Measurements from ENCODE around the gene CADM2.
A peak's percentile ranks its signal among the peaks of the same experiment; 100 is the strongest.

The CADM2 gene

DNA sequence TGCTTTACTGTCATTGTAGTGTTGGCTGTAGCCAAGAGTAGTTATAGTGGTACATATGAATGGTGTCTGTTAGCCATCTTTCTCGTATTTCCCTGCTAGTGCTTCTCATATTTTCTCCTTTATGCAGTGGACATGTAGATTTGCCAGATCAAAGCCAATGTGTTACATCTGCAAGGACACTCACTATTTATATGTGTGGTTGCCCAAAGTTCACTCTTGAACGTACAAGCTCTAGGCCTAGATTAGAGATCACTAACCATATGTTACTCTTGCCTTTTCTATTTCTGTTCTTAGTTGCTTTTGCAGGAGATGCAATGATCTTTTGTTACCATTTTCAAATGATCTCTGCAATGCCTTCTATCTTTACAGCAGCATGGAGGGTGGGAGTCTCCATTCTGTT is 78.4 kb downstream of the CADM2 start:
- peaks cover 11% of the 10 kb centered on the region; the same call in 1 of the 2 replicates for H3K4me1 ChIP-seq (ENCODE audit: insufficient read depth, low read length)
- H3K27me3 ChIP-seq (ENCODE audit: insufficient read depth, low read length) = no peaks in the 10 kb centered on the region
- no peak overlapping the region for H3K27ac ChIP-seq (ENCODE audit: low read length)
- H3K4me3 ChIP-seq (ENCODE audit: low read length) = no peak overlapping the region
- H3K9ac ChIP-seq (ENCODE audit: low read depth, low read length) = no peak overlapping the region
- no peaks in the 10 kb centered on the region for H3K9me3 ChIP-seq (ENCODE audit: insufficient read depth, low read depth, low read length)
- H3K36me3 ChIP-seq (ENCODE audit: insufficient read depth, low read depth, low read length) = no peaks in the 10 kb centered on the region

GRCh38 chr3:85041001-85041400 is 82.2 kb downstream of the CADM2 start:
- Histone ChIP-seq H3K27ac (ENCODE audit: low read length) (no peak overlapping the region), H3K27me3 (ENCODE audit: insufficient read depth, low read length) (no peaks in the 10 kb centered on the region), H3K4me1 (ENCODE audit: insufficient read depth, low read length) (peaks cover 11% of the 10 kb centered on the region; the same call in 1 of the 2 replicates), H3K9ac (ENCODE audit: low read depth, low read length) (no peak overlapping the region), H3K36me3 (ENCODE audit: insufficient read depth, low read depth, low read length) (no peaks in the 10 kb centered on the region), H3K4me3 (ENCODE audit: low read length) (no peak overlapping the region), H3K9me3 (ENCODE audit: insufficient read depth, low read depth, low read length) (no peaks in the 10 kb centered on the region)

- Histone ChIP-seq H3K4me1 (ENCODE audit: insufficient read depth, low read length) (peaks cover 11% of the 10 kb centered on the region; the same call in 1 of the 2 replicates), H3K27me3 (ENCODE audit: insufficient read depth, low read length) (no peaks in the 10 kb centered on the region), H3K9ac (ENCODE audit: low read depth, low read length) (no peak overlapping the region), H3K27ac (ENCODE audit: low read length) (no peak overlapping the region), H3K9me3 (ENCODE audit: insufficient read depth, low read depth, low read length) (no peaks in the 10 kb centered on the region), H3K36me3 (ENCODE audit: insufficient read depth, low read depth, low read length) (no peaks in the 10 kb centered on the region), H3K4me3 (ENCODE audit: low read length) (no peak overlapping the region)
Measured at GRCh38 chr3:85041562-85042055, 82.8 kb downstream of the CADM2 start.

DNA sequence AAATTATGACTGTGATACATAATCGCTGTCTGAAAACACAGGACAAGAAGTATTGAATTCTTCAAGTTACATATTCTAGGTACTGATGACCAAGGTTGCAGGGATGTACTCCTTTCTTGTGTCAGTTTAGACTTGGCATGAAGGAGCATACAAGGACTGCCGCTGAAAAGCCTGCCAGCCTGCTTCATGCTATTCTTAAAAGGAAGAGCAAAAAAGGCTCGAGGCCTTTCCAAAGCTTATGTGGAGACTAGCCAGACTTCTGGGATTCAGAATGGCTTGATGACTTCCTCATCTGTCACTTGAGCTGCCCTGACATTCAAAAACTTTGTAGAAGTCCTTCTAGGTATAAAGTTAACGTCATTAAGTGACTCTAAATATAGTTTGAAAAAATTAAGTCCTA is 92.0 kb downstream of the CADM2 start:
- no peak overlapping the region for H3K27ac ChIP-seq (ENCODE audit: low read length)
- H3K4me1 ChIP-seq (ENCODE audit: insufficient read depth, low read length) = peaks cover 12% of the 10 kb centered on the region; the same call in 1 of the 2 replicates
- H3K27me3 ChIP-seq (ENCODE audit: insufficient read depth, low read length) = no peaks in the 10 kb centered on the region
- no peaks in the 10 kb centered on the region for H3K9me3 ChIP-seq (ENCODE audit: insufficient read depth, low read depth, low read length)
- no peaks in the 10 kb centered on the region for H3K36me3 ChIP-seq (ENCODE audit: insufficient read depth, low read depth, low read length)
- no peak overlapping the region for H3K4me3 ChIP-seq (ENCODE audit: low read length)
- H3K9ac ChIP-seq (ENCODE audit: low read depth, low read length) = no peak overlapping the region

- Histone ChIP-seq H3K9me3 (ENCODE audit: insufficient read depth, low read depth, low read length) (no peaks in the 10 kb centered on the region), H3K9ac (ENCODE audit: low read depth, low read length) (no peak overlapping the region), H3K4me3 (ENCODE audit: low read length) (peak overlapping the region; percentile 6; the same call in 1 of the 2 replicates), H3K27ac (ENCODE audit: low read length) (no peak overlapping the region), H3K27me3 (ENCODE audit: insufficient read depth, low read length) (no peaks in the 10 kb centered on the region), H3K36me3 (ENCODE audit: insufficient read depth, low read depth, low read length) (no peaks in the 10 kb centered on the region), H3K4me1 (ENCODE audit: insufficient read depth, low read length) (peaks cover 12% of the 10 kb centered on the region; the same call in 1 of the 2 replicates)
Measured at GRCh38 chr3:85051786-85052185, 93.0 kb downstream of the CADM2 start.

DNA sequence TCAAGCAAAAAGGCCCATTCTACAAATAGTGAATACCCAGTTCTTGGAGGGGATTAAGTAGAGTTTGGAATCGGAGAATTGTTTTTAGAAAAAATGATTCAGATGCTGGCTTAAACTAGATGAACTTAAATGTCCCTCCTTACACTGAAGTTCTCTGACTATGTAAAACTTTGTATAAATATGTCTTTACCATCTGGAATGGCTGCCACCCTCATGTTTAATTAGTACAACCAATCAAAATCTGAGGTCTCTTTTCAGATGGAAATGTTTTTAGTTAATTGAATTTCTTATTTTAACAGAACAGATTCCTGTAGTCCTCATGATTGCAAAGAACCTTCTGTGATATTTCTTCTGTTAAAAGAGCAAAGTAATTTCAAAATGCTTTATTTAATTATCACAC is 94.8 kb downstream of the CADM2 start:
- H3K27ac ChIP-seq (ENCODE audit: low read length) = no peak overlapping the region
- no peak overlapping the region for H3K4me3 ChIP-seq (ENCODE audit: low read length)
- no peaks in the 10 kb centered on the region for H3K36me3 ChIP-seq (ENCODE audit: insufficient read depth, low read depth, low read length)
- H3K27me3 ChIP-seq (ENCODE audit: insufficient read depth, low read length) = no peaks in the 10 kb centered on the region
- H3K9ac ChIP-seq (ENCODE audit: low read depth, low read length) = no peak overlapping the region
- no peaks in the 10 kb centered on the region for H3K9me3 ChIP-seq (ENCODE audit: insufficient read depth, low read depth, low read length)
- peaks cover 12% of the 10 kb centered on the region; the same call in 1 of the 2 replicates for H3K4me1 ChIP-seq (ENCODE audit: insufficient read depth, low read length)

DNA sequence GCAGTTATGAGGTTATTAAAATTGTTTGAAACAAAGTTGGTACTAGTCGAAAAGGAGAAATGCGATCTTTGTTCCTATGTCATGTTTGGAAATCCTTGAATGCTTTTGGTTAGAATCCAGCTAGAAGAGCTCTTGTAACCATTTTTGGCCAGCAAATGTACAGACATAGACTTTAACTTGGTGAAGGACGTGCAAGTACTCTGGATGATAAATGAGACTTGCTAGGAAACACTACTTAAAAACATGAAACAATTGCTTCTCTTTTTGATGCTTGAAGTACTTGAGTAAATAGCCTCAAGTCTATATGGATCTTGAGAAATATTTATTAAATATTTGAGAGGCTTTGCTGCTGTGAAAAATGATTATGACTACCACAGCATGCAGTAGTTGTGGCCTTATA is 95.8 kb downstream of the CADM2 start:
- Histone ChIP-seq H3K9me3 (ENCODE audit: insufficient read depth, low read depth, low read length) (no peaks in the 10 kb centered on the region), H3K4me3 (ENCODE audit: low read length) (no peak overlapping the region), H3K4me1 (ENCODE audit: insufficient read depth, low read length) (peaks cover 12% of the 10 kb centered on the region; the same call in 1 of the 2 replicates), H3K9ac (ENCODE audit: low read depth, low read length) (no peak overlapping the region), H3K27me3 (ENCODE audit: insufficient read depth, low read length) (no peaks in the 10 kb centered on the region), H3K36me3 (ENCODE audit: insufficient read depth, low read depth, low read length) (no peaks in the 10 kb centered on the region), H3K27ac (ENCODE audit: low read length) (no peak overlapping the region)

DNA sequence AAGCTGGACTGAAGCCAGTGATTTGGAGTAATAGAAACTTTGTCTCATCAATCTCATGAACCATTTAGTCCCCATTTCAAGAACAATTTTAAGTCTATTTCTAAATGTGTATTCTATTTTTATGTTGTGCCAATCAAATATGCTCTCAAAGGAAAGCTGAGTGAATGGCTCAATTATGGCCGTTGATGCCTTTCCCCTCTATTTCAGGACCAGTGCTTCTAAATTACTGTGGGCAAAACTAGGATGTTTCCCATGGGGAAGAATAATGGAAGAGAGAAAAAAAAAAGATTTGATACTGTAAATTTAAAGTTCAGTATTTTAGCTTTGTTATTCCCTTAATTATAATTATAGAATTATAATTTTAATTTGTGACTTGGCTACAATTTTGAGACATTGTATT is 110.1 kb downstream of the CADM2 start:
- Histone ChIP-seq H3K4me3 (ENCODE audit: low read length) (no peak overlapping the region), H3K27me3 (ENCODE audit: insufficient read depth, low read length) (no peaks in the 10 kb centered on the region), H3K36me3 (ENCODE audit: insufficient read depth, low read depth, low read length) (no peaks in the 10 kb centered on the region), H3K9ac (ENCODE audit: low read depth, low read length) (no peak overlapping the region), H3K4me1 (ENCODE audit: insufficient read depth, low read length) (no peaks in the 10 kb centered on the region), H3K9me3 (ENCODE audit: insufficient read depth, low read depth, low read length) (no peaks in the 10 kb centered on the region), H3K27ac (ENCODE audit: low read length) (no peak overlapping the region)

- Histone ChIP-seq H3K9me3 (ENCODE audit: insufficient read depth, low read depth, low read length) (no peaks in the 10 kb centered on the region), H3K27me3 (ENCODE audit: insufficient read depth, low read length) (no peaks in the 10 kb centered on the region), H3K4me1 (ENCODE audit: insufficient read depth, low read length) (peaks cover 13% of the 10 kb centered on the region; the same call in 1 of the 2 replicates), H3K27ac (ENCODE audit: low read length) (no peak overlapping the region), H3K4me3 (ENCODE audit: low read length) (no peak overlapping the region), H3K36me3 (ENCODE audit: insufficient read depth, low read depth, low read length) (no peaks in the 10 kb centered on the region), H3K9ac (ENCODE audit: low read depth, low read length) (no peak overlapping the region)
Measured at GRCh38 chr3:85074003-85074402, 115.2 kb downstream of the CADM2 start.

- Histone ChIP-seq H3K9ac (ENCODE audit: low read depth, low read length) (0 out of 2 replicates have a peak overlapping the region, but pooled peaks have one; percentile 20), H3K36me3 (ENCODE audit: insufficient read depth, low read depth, low read length) (no peaks in the 10 kb centered on the region), H3K4me1 (ENCODE audit: insufficient read depth, low read length) (peaks cover 13% of the 10 kb centered on the region; the same call in 1 of the 2 replicates), H3K4me3 (ENCODE audit: low read length) (no peak overlapping the region), H3K27ac (ENCODE audit: low read length) (no peak overlapping the region), H3K27me3 (ENCODE audit: insufficient read depth, low read length) (no peaks in the 10 kb centered on the region), H3K9me3 (ENCODE audit: insufficient read depth, low read depth, low read length) (no peaks in the 10 kb centered on the region)
Measured at GRCh38 chr3:85075663-85076062, 116.9 kb downstream of the CADM2 start.

GRCh38 chr3:85077018-85077417 is 118.2 kb downstream of the CADM2 start:
- Histone ChIP-seq H3K4me1 (ENCODE audit: insufficient read depth, low read length) (peaks cover 23% of the 10 kb centered on the region; the same call in 1 of the 2 replicates), H3K9ac (ENCODE audit: low read depth, low read length) (no peak overlapping the region), H3K27me3 (ENCODE audit: insufficient read depth, low read length) (no peaks in the 10 kb centered on the region), H3K27ac (ENCODE audit: low read length) (no peak overlapping the region), H3K9me3 (ENCODE audit: insufficient read depth, low read depth, low read length) (no peaks in the 10 kb centered on the region), H3K36me3 (ENCODE audit: insufficient read depth, low read depth, low read length) (no peaks in the 10 kb centered on the region), H3K4me3 (ENCODE audit: low read length) (no peak overlapping the region)

- no peak overlapping the region for H3K27ac ChIP-seq (ENCODE audit: low read length)
- H3K27me3 ChIP-seq (ENCODE audit: insufficient read depth, low read length) = no peaks in the 10 kb centered on the region
- no peak overlapping the region for H3K4me3 ChIP-seq (ENCODE audit: low read length)
- no peaks in the 10 kb centered on the region for H3K9me3 ChIP-seq (ENCODE audit: insufficient read depth, low read depth, low read length)
- H3K4me1 ChIP-seq (ENCODE audit: insufficient read depth, low read length) = peaks cover 14% of the 10 kb centered on the region; the same call in 1 of the 2 replicates
- no peak overlapping the region for H3K9ac ChIP-seq (ENCODE audit: low read depth, low read length)
- H3K36me3 ChIP-seq (ENCODE audit: insufficient read depth, low read depth, low read length) = no peaks in the 10 kb centered on the region
Measured at GRCh38 chr3:85081191-85081906, 122.6 kb downstream of the CADM2 start.
